GM20431 (cell line): ENCODE data around the gene MPRIP.
"Not testable (repeated sequence)": the region's sequence is repeated elsewhere in the genome, so short reads cannot be mapped to it uniquely, and the experiment has no call there.

ENCODE experiments used
- in situ Hi-C: fragments of 300-500 bp; cut with MseI, MboI; formaldehyde crosslinking; loops from one replicate; pipeline ENCODE4 v1.15.0; 2020; ENCODE audit warnings: low sequenced_read_pairs; ENCODE audit not compliant: unreplicated experiment

Gene MPRIP

DNA sequence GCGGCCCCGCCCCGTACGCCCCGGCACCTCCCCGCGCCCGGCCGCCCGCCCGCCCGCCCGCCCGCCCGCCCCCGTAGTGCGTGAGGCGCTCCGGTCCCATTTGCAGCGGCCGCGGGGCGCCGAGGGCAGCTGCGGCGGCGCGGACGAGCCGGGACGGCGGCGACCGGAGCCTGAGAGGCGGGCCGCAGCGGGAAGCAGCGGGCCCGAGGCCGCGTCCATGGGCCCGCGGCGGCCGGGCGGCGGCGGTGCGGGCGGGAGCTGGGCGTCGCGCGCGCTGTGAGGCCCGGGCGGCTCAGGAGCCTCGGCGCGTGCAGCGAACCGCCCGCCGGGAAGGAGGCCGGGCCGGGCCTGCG is at the start of gene MPRIP:
MPRIP (plus strand) TSS at position 74 of the 353 bp plus-strand sequence. CDS start 392 bp downstream, outside the sequence.
- in situ Hi-C loops: loop anchor here (25.0 kb wide), 1 partner anchor 270 kb away; the partner anchor contains the start of gene NT5M

GRCh38 chr17:16994631-16995030 is 47.6 kb upstream of the MPRIP start:
- in situ Hi-C loops: no loop called here

- in situ Hi-C loops: no loop called here
Observed at GRCh38 chr17:16995930-16996329, 46.3 kb upstream of the MPRIP start.

- in situ Hi-C loops: not testable (repeated sequence)
Observed at GRCh38 chr17:16996726-16997125, 45.5 kb upstream of the MPRIP start.

DNA sequence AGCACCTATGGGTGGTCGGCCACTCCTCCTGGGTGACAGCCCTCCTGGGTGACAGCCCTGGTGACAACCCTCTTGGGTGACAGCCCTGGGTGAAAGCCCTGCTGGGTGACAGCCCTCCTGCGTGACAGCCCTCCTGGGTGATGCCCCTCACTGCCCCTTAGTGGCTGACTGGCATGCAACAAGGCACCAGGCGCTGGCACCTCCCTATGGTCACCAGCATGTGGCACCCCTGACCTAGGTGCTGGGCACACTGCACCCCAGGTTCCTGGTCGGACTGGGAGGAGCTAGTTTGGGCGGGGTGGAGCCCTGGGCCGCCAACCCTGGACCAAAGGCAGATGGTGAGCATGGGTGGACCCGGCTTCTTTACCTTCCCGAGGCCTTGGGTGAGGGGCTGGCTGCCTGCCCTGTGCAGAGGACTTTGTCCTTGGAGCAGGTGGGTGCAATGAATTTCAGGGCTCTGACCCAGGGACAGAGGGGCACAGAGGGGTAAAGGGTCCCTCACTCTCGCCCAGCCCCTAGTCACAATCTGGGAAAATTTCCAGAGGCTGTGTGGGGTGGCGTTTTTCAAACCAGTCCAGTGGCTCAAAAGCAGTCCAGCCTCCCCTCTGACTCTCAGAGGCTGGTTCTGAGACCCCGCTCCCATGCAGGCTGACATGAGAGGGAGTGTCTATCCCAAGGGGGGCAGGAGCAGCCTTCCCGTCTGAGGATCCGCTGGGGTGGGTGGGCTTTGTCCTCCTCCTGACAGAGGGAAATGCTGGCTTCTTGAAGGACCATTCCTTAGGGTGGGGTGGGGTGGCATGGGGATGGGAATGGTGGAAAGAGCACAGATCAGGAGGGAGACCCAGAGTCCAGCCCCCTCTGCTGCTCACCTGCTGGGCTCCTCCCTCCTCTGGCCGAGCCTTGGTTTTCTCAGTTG is 44.5 kb upstream of the MPRIP start:
- in situ Hi-C loops: no loop called here

DNA sequence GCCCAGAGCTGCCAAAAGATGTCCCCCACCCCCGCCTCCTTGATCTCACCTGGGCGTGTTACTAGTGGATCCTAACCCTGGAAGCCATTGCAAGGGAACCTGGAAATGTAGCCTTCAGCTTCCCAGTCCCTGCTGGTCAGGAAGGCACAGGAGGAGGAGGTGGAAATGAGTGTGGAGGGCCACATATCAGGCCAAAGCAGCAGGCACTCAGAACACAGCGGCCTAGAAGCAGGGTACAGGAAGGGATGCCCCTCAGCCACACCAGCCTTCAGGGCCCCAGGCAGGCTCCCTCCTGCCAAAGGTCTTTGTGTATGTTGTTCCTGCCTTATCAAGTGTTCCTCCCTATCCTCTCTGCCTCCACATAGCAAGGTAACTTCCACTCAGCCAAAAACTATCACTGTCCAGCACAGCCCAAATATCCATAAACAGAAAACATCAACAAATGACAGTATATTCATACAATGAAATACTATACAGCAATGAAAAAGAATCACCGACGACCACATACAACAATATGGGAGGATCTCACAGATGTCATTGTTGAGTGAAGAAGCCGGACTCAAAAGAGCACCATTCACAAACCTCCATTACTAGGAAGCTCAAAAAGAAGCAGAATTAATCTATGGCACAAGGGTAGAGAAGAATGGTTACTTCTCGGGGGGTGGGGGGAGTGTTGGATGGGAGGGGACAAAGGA is 42.2 kb upstream of the MPRIP start:
- in situ Hi-C loops: no loop called here

- in situ Hi-C loops: no loop called here
Observed at GRCh38 chr17:17001076-17001777, 41.0 kb upstream of the MPRIP start.

DNA sequence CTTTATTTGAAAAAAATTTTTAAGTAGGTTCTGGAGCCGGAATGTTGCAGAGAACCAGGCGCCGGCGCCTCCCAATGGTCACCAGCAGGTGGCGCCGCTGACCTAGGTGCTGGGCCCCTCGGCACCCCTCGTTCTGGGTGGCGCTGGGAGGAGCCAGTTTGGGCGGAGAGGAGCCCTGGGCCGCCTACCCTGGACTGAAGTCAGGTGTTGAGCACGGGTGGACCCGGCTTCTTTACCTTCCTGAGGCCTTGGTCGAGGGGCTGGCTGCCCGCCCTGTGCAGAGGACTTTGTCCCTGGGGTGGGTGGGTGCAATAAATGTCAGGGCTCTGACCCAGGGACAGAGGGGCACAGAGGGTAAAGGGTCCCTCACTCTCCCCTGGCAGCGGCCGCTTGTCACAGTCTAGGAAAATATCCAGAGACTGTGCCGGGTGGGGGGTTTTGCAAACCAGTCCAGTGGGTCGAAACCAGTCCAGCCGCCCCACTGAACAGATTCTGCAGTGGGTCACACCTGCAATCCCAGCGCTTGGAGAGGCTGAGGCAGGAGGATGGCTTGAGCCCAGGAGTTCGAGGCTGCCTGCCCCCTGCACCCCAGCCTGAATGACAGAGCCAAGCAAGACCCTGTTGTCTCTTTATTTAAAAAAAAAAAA is 40.3 kb upstream of the MPRIP start:
- in situ Hi-C loops: no loop called here

- in situ Hi-C loops: not testable (repeated sequence)
Observed at GRCh38 chr17:17002731-17003715, 39.2 kb upstream of the MPRIP start.

GRCh38 chr17:17004251-17004996 is 37.8 kb upstream of the MPRIP start:
- in situ Hi-C loops: no loop called here

DNA sequence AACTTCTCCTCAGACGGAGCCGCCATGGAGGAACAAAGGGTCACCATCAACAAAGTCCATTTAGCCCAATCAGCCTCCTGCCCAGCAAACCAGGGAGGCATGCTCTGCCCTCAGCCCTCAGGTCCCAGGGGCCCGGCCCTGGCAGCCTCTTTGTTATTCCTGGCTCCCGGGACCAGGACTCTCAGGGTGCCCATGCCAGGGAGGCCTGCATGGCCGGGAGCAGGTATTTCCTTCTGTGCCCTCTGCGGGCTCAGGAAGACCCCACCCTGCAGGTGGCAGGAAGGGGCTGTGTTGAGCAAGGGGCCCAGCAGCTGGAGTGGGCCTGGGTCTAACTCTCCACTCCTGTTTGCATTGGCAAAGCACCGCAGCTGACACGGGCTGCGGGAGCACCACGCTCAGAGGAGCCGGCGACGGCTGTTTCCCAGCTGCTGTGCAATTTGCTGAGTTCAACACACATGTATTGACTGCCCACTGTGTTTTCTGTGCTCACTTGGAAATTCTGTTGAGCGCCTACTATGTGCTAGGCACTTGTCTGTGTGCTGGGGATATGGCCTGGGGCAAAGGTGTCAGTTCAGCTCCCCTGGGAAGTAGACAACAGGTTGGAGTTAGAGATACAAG is 37.2 kb upstream of the MPRIP start:
- in situ Hi-C loops: not testable (repeated sequence)

DNA sequence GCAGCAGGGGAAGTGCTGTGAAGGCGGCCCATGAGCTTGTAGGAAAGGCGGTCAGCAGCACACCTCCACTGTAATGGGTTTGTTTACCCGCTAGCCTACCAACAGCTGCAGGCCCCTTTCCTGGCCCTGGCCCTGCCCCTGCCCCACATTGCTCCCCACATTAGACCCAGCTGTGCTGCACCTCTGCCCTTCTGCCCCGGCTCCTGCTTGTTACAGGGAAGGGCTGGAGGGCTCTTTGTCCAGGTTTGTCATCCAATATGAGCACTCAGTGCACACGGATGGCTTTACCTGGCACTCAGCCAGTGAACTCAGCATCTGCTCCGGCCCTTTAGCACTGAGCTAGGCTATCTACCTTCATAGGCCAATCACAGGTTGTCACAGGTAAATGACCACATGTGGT is 34.4 kb upstream of the MPRIP start:
- in situ Hi-C loops: not testable (repeated sequence)

GRCh38 chr17:17008621-17009397 is 33.4 kb upstream of the MPRIP start:
- in situ Hi-C loops: not testable (repeated sequence)

- in situ Hi-C loops: not testable (repeated sequence)
Observed at GRCh38 chr17:17009972-17010371, 32.3 kb upstream of the MPRIP start.

DNA sequence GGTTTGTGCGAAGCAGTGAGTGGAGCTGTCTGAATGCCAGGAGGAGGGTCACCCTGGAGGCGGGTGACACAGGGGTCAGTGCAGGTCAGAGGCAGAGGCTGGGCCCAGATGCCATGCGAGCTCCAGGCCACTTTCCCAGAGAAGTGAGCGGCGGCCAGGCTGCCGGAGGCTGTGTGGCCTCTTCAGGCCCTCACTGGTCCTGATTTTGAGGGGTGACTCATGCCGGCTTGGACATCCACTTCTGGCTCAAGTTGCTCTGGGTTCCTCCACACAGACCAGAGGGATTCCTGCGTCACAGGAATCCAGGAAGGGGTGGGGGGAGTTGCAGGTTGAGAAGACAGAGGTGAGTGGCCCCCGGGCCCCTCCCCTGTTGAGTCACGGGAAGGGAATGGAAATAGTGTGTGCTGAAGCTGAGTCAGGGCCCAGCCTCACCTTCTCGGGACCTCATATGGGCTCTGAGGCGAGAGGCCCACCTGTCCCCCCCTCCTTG is 31.7 kb upstream of the MPRIP start:
- in situ Hi-C loops: not testable (repeated sequence)

- in situ Hi-C loops: not testable (repeated sequence)
Observed at GRCh38 chr17:17011043-17011907, 31.0 kb upstream of the MPRIP start.
